HCT116 (cell line): ENCODE data around the gene PDE4D.

ENCODE experiments used
- CTCF ChIP-seq, 3 experiments: fragments of 200-600 bp in 1 of 3; sonication (generic) in 1 of 3; IDR thresholded peaks in 2 of 3; conservative IDR thresholded peaks in 1 of 3; 2 replicates each; pipeline ENCODE4 v1.5.1; 2012 to 2017; ENCODE audit warnings: low read depth in 2 of 3, low read length in 2 of 3, antibody characterized with exemption in 1 of 3, borderline replicate concordance in 1 of 3, control low read depth in 1 of 3, mild to moderate bottlenecking in 1 of 3, mixed read lengths in 1 of 3, mixed run types in 1 of 3, moderate library complexity in 1 of 3; ENCODE audit not compliant: insufficient read depth in 1 of 3
- EZH2 ChIP-seq: fragments of 200-600 bp; sonication (generic); IDR thresholded peaks from 2 replicates; pipeline ENCODE4 v1.6.1; 2017; ENCODE audit warnings: antibody characterized with exemption, mixed run types
- POLR2A ChIP-seq: IDR thresholded peaks from 2 replicates; pipeline ENCODE4 v1.7.0; 2011; ENCODE audit warnings: borderline replicate concordance; ENCODE audit not compliant: insufficient read depth, insufficient read length; ENCODE audit errors: extremely low read depth
- ZNF274 ChIP-seq: fragments of 200-500 bp; sonication (Bioruptor generic); IDR thresholded peaks from 2 replicates; pipeline ENCODE4 v1.6.1; 2014; ENCODE audit warnings: mild to moderate bottlenecking, low read depth, low read length, inconsistent platforms

GRCh38 chr5:58988938-58989337 is 904.6 kb downstream of the PDE4D start:
- TF ChIP-seq CTCF (IDR thresholded peaks at IDR 0.05 in 2 of 3, conservative IDR thresholded peaks at IDR 0.05 in 1 of 3; ENCODE audit: borderline replicate concordance in 1 of 3, insufficient read depth in 1 of 3, low read depth in 2 of 3, low read length in 2 of 3) (0 out of 6 replicates have a peak, but pooled peaks of 1 of the 3 experiments have one; percentile 13), POLR2A (no peak), ZNF274 (no peak), EZH2 (no peak)
